WTC11 (cell line): ENCODE measurements around the gene KCNG2. TPM values are rescaled to one million over a fixed set of nuclear protein-coding genes. Genes with fewer than 3 reads are reported as not detected.
A peak's percentile ranks its signal among the peaks of the same experiment; 100 is the strongest.

ENCODE experiments used
- ATAC-seq: fragments of 200-7000 bp; cut with Tn5 transposase; 2 replicates; pipeline ENCODE4 v1.10.0; 2021; ENCODE audit warnings: mild to moderate bottlenecking, moderate library complexity
- CTCF ChIA-PET: fragments of 300-600 bp; sonication (Branson Sonifier 250); formaldehyde crosslinking; loops from one replicate; lab custom pipeline; 2021; ENCODE audit warnings: antibody characterized with exemption; lab: Charles Lee
- POLR2A ChIA-PET: fragments of 350-600 bp; sonication (Branson Sonifier 250); formaldehyde crosslinking; loops from one replicate; lab custom pipeline; 2021; ENCODE audit warnings: antibody characterized with exemption; lab: Charles Lee
- DNase-seq: peaks from one replicate; pipeline ENCODE4 v3.0.0; 2021; ENCODE audit warnings: low spot score
- H3K27ac Mint-ChIP-seq: 2 replicates; pipeline ENCODE4 v1.8.0; 2021; ENCODE audit warnings: mixed read lengths
- H3K27me3 Mint-ChIP-seq: 2 replicates; pipeline ENCODE4 v1.8.0; 2021; ENCODE audit warnings: low read depth, mild to moderate bottlenecking, moderate library complexity, mixed read lengths
- H3K36me3 Mint-ChIP-seq: 2 replicates; pipeline ENCODE4 v1.8.0; 2021; ENCODE audit warnings: mixed read lengths
- H3K4me1 Mint-ChIP-seq: 2 replicates; pipeline ENCODE4 v1.8.0; 2022; ENCODE audit warnings: mixed read lengths
- H3K4me3 Mint-ChIP-seq: 2 replicates; pipeline ENCODE4 v1.8.0; 2021; ENCODE audit warnings: mild to moderate bottlenecking, moderate library complexity, mixed read lengths
- H3K9me3 Mint-ChIP-seq: 2 replicates; pipeline ENCODE4 v1.8.0; 2021; ENCODE audit warnings: mixed read lengths
- AFF4 ChIP-seq: sonication (generic); formaldehyde crosslinking; IDR thresholded peaks from 2 replicates; pipeline ENCODE4 v1.8.1; 2023; ENCODE audit warnings: mild to moderate bottlenecking, missing genetic modification reagents, borderline replicate concordance
- ATF1 ChIP-seq: sonication (generic); formaldehyde crosslinking; IDR thresholded peaks from 2 replicates; pipeline ENCODE4 v1.8.1; 2023; ENCODE audit warnings: mild to moderate bottlenecking, moderate library complexity, missing genetic modification reagents
- ATF6 ChIP-seq: sonication (generic); formaldehyde crosslinking; IDR thresholded peaks from 2 replicates; pipeline ENCODE4 v1.8.1; 2023; ENCODE audit warnings: mild to moderate bottlenecking, missing genetic modification reagents
- GTF2I ChIP-seq: fragments of 250-450 bp; sonication (Bioruptor Pico); conservative IDR thresholded peaks from 2 replicates; pipeline ENCODE4 v1.4.0; 2021; ENCODE audit warnings: mild to moderate bottlenecking
- JAZF1 ChIP-seq: fragments of 250-450 bp; sonication (Bioruptor Pico); IDR thresholded peaks from 2 replicates; pipeline ENCODE4 v1.9.0; 2021; ENCODE audit warnings: moderate library complexity, mild to moderate bottlenecking, inconsistent platforms
- NFATC4 ChIP-seq: fragments of 250-450 bp; sonication (Bioruptor Pico); IDR thresholded peaks from 2 replicates; pipeline ENCODE4 v1.9.0; 2021; ENCODE audit warnings: mild to moderate bottlenecking
- OVOL2 ChIP-seq: fragments of 250-450 bp; sonication (Bioruptor Pico); IDR thresholded peaks from 2 replicates; pipeline ENCODE4 v1.9.0; 2021; ENCODE audit warnings: mild to moderate bottlenecking, borderline replicate concordance
- TCF7 ChIP-seq: sonication (generic); formaldehyde crosslinking; IDR thresholded peaks from 2 replicates; pipeline ENCODE4 v1.8.0; 2022; ENCODE audit warnings: mild to moderate bottlenecking, low read depth, missing genetic modification reagents, moderate library complexity
- TEAD4 ChIP-seq: sonication (generic); formaldehyde crosslinking; IDR thresholded peaks from 2 replicates; pipeline ENCODE4 v1.8.0; 2022; ENCODE audit warnings: mild to moderate bottlenecking, missing genetic modification reagents
- ZNF121 ChIP-seq: sonication (generic); formaldehyde crosslinking; IDR thresholded peaks from 2 replicates; pipeline ENCODE4 v1.8.0; 2023; ENCODE audit warnings: missing genetic modification reagents
- ZNF423 ChIP-seq: fragments of 250-450 bp; sonication (Bioruptor Pico); IDR thresholded peaks from 2 replicates; pipeline ENCODE4 v2.1.2; 2022; ENCODE audit warnings: mild to moderate bottlenecking, moderate library complexity
- total RNA-seq: library from RNA; stranded (reverse); gene quantifications from 3 replicates; pipeline ENCODE4 v1.2.3, GENCODE V29; 2021
- TF ChIP-seq, protein P1 (sequence below): fragments of 250-450 bp; sonication (Bioruptor Pico); IDR thresholded peaks from 2 replicates; pipeline ENCODE4 v2.1.2; 2022; ENCODE audit warnings: mild to moderate bottlenecking, moderate library complexity

Gene KCNG2
- total RNA-seq, 1 experiment from 2014 or later: 0.50 TPM

GRCh38 chr18:79797518-79798345 is at the start of gene KCNG2 (continued):
- no peak for TF ChIP-seq AFF4 (CRISPR knock-in tag)

- H3K4me3 Mint-ChIP-seq: no peak overlapping the region
- no peak for DNase-seq
- no peaks in the 10 kb centered on the region for H3K4me1 Mint-ChIP-seq
- TF ChIP-seq OVOL2 (CRISPR knock-in tag): no peak
- no peak for TF ChIP-seq JAZF1 (CRISPR knock-in tag)
- no peak for TF ChIP-seq ZNF121 (CRISPR knock-in tag)
- TF ChIP-seq ATF1 (CRISPR knock-in tag): no peak
- no peak for TF ChIP-seq NFATC4 (CRISPR knock-in tag)
- TF ChIP-seq GTF2I (CRISPR knock-in tag): no peak
- no peak for TF ChIP-seq TCF7 (CRISPR knock-in tag)
- no peak for TF ChIP-seq ATF6
- TF ChIP-seq, protein P1, sequence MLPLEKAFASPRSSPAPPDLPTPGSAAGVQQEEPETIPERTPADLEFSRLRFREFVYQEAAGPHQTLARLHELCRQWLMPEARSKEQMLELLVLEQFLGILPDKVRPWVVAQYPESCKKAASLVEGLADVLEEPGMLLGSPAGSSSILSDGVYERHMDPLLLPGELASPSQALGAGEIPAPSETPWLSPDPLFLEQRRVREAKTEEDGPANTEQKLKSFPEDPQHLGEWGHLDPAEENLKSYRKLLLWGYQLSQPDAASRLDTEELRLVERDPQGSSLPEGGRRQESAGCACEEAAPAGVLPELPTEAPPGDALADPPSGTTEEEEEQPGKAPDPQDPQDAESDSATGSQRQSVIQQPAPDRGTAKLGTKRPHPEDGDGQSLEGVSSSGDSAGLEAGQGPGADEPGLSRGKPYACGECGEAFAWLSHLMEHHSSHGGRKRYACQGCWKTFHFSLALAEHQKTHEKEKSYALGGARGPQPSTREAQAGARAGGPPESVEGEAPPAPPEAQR (CRISPR knock-in tag): no peak
- TF ChIP-seq, all 79 proteins: peak for 0
- Mint-ChIP-seq H3K36me3 (peaks cover 11% of the 10 kb centered on the region; the same call in 1 of the 2 replicates), H3K9me3 (no peaks in the 10 kb centered on the region), H3K27me3 (no peaks in the 10 kb centered on the region), H3K27ac (no peak overlapping the region)
- ChIA-PET CTCF (no interaction called here), POLR2A (no interaction called here)
- ATAC-seq: no peak
Observed at GRCh38 chr18:79748321-79749180, 49.2 kb upstream of the KCNG2 start.

DNA sequence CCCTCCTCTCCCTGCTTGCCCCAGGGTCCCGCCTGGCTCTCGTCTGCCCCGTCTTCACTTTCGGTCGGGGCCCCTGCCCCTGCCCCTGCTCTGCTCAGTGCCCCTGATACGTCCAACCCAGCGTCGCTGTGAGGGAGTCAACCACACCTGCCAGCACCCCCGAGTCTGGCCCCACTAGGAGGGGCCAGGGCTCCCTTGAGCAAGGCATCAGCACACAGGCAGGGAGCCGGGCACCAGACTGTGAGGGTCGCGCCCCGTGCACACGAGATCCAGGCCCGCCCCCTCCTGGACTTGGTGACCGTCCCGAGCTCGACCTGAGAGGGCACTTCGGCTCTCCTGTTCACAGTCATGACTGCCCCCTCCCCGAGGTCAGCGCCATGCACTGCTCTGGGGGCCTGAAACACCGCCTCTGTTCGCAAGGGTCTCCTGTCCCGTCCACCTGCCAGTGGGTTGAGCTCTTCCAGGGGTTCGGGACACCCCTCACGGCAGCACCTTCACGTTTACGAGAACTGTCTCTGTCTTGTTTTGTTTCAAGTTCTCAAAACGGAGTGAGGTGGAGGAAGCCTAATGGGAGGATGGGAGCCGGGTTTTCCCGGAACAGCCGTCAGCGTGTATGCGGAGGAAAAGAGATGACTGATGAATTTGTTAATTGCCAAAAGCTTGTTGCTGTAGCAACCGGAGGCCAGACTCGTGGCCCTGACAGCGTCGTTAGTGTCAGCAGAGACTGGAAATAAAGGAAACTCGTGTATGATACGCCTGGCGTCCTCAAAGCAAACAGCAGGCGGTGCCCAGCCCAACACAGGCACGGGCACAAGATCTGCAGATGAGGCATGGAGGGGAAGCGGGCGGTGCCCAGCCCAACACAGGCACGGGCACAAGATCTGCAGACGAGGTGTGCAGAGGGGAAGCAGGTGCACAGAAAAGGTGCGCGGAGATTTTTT is 48.2 kb upstream of the KCNG2 start:
- H3K36me3 Mint-ChIP-seq: peaks cover 15% of the 10 kb centered on the region
- no peaks in the 10 kb centered on the region for H3K4me1 Mint-ChIP-seq
- no peak for TF ChIP-seq ZNF423 (CRISPR knock-in tag)
- no peak for TF ChIP-seq TEAD4 (CRISPR knock-in tag)
- no peaks in the 10 kb centered on the region for H3K27me3 Mint-ChIP-seq
- ATAC-seq (no peak), DNase-seq (no peak)
- H3K9me3 Mint-ChIP-seq: no peaks in the 10 kb centered on the region
- peak overlapping the region; percentile 34; the same call in 1 of the 2 replicates for H3K27ac Mint-ChIP-seq
- CTCF ChIA-PET: interaction anchor here (0.7 kb wide), 1 partner anchor 163 kb away, joined by 4 read pairs; no protein-coding TSS in a partner anchor
- POLR2A ChIA-PET: no interaction called here
- no peak overlapping the region for H3K4me3 Mint-ChIP-seq
